ENCODE results near the gene DIP2B. TPM values are rescaled to one million over a fixed set of nuclear protein-coding genes. Genes with fewer than 3 reads are reported as not detected.

Gene DIP2B
- total RNA-seq, 1 experiment from 2014 or later: 20.0 TPM

DNA sequence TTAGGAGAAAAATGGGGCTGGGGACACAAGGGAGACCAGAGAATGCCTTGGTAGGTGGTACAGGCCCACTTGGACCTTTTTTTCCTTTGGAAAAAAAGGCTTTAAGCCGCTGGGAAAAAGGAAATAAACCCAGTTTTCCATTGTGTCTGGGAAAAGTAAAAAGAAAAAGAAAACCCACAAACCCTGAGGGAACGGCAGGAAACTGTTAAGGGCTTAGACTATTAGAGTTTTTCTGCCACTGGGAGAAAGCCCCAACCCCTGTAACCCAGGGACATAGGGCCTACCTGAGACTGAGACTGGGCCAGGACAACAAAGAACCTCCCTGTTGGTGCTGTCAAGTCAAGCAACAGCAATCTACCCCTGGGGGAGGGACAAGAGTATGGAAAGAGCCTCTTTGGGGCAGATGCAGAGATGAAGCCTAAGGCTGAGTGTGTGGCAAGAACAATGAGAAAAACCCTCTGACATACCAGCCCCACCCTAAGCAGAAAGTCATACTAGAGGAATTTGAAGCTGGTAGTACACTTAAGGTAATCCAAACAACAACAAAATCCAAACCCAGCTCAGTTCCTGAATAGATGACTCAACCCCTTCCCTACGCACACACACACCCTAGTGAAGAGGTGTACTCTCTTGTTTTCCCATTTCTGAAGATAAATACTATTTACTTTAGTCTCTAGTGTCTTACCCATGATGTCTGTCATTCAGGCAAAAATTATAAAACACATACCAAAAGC is 281.9 kb downstream of the DIP2B start:
- H3K9ac ChIP-seq (ENCODE audit: extremely low read depth, insufficient read length, low read length): no peak overlapping the region
- H4K8ac ChIP-seq (replicated peaks; ENCODE audit: insufficient read length, low read depth, low read length): no peak overlapping the region
- no peak overlapping the region for H3K23ac ChIP-seq (ENCODE audit: insufficient read length, low read depth, low read length)
- no peak for DNase-seq
- Mint-ChIP-seq H3K27me3 (ENCODE audit: low read depth) (no peaks in the 10 kb centered on the region), H3K27ac (peak overlapping the region in 1 of 3 experiments; percentile 87; a peak in 1 of 7 replicates), H3K9me3 (peaks cover 8 to 13% of the 10 kb centered on the region in 2 experiments; a peak in 4 of 5 replicates), H3K36me3 (ENCODE audit: insufficient read depth in 1 of 3, low read depth in 3 of 3) (peaks cover 32 to 33% (median 32%) of the 10 kb centered on the region in 3 experiments), H3K4me1 (no peaks in the 10 kb centered on the region), H3K4me3 (no peak overlapping the region)
- no peak overlapping the region for H2BK15ac ChIP-seq (ENCODE audit: low read depth, low read length)
- H2BK20ac ChIP-seq (ENCODE audit: low read depth, low read length, poor library complexity, severe bottlenecking): no peak overlapping the region
- no peaks in the 10 kb centered on the region for H3K4me1 ChIP-seq (ENCODE audit: insufficient read depth, low read length)
- no peak overlapping the region for H4K5ac ChIP-seq (ENCODE audit: insufficient read length, low read depth, low read length)
- H3K27ac ChIP-seq (ENCODE audit: insufficient read length, low read depth, low read length): no peak overlapping the region
- no peak overlapping the region for H2BK12ac ChIP-seq (ENCODE audit: insufficient read length, low read depth, low read length)
- no peak overlapping the region for H2BK5ac ChIP-seq (ENCODE audit: insufficient read length, low read length)
- no CpG with 5 or more reads among the region's 3 CpGs for WGBS (ENCODE audit: extremely low coverage, insufficient read length, low lambda C conversion rate)
- H2AK5ac ChIP-seq (ENCODE audit: insufficient read length, low read length): no peak overlapping the region
- no peak overlapping the region for H4K91ac ChIP-seq (ENCODE audit: insufficient read length, low read depth, low read length)
- H2AFZ ChIP-seq (ENCODE audit: low read length): no peak overlapping the region
- no peak overlapping the region for H3T11ph ChIP-seq (ENCODE audit: low read length)
- H3K14ac ChIP-seq (ENCODE audit: insufficient read depth, low read length): no peak overlapping the region
- H3K79me2 ChIP-seq (ENCODE audit: insufficient read depth, low read length): no peaks in the 10 kb centered on the region; the same call in 1 of the 2 replicates
- H3K27me3 ChIP-seq (ENCODE audit: insufficient read depth, low read length): no peaks in the 10 kb centered on the region
- no peaks in the 10 kb centered on the region for H3K9me3 ChIP-seq (ENCODE audit: control insufficient read depth, low read depth, low read length)
- no peak overlapping the region for H2BK120ac ChIP-seq (ENCODE audit: low read depth, low read length, poor library complexity, severe bottlenecking)
- H3K79me1 ChIP-seq (ENCODE audit: insufficient read depth, low read depth, low read length, poor library complexity, severe bottlenecking): no peaks in the 10 kb centered on the region
- TF ChIP-seq, protein P1, sequence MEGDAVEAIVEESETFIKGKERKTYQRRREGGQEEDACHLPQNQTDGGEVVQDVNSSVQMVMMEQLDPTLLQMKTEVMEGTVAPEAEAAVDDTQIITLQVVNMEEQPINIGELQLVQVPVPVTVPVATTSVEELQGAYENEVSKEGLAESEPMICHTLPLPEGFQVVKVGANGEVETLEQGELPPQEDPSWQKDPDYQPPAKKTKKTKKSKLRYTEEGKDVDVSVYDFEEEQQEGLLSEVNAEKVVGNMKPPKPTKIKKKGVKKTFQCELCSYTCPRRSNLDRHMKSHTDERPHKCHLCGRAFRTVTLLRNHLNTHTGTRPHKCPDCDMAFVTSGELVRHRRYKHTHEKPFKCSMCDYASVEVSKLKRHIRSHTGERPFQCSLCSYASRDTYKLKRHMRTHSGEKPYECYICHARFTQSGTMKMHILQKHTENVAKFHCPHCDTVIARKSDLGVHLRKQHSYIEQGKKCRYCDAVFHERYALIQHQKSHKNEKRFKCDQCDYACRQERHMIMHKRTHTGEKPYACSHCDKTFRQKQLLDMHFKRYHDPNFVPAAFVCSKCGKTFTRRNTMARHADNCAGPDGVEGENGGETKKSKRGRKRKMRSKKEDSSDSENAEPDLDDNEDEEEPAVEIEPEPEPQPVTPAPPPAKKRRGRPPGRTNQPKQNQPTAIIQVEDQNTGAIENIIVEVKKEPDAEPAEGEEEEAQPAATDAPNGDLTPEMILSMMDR (conservative IDR thresholded peaks at IDR 0.05): no peak
- H3K4ac ChIP-seq (ENCODE audit: low read depth, low read length): no peak overlapping the region
- H3K56ac ChIP-seq (ENCODE audit: insufficient read length, low read depth, low read length): no peak overlapping the region
- H3K23me2 ChIP-seq (ENCODE audit: insufficient read length, low read depth, low read length, poor library complexity, severe bottlenecking): no peaks in the 10 kb centered on the region
- no peak overlapping the region for H3K4me2 ChIP-seq (ENCODE audit: insufficient read depth, insufficient read length, low read length)
- no peak overlapping the region for H3K18ac ChIP-seq (ENCODE audit: insufficient read length, low read depth, low read length)
- H4K20me1 ChIP-seq (ENCODE audit: control insufficient read depth, insufficient read depth, insufficient read length): no peaks in the 10 kb centered on the region

All from H9 (cell line).